Measurements from ENCODE around the gene PBXIP1.

PBXIP1 gene

GRCh38 chr1:154956544-154956941 lies 644 bp upstream of the PBXIP1 start:
- no peak for DNase-seq (ENCODE audit: low spot score)

GRCh38 chr1:154955039-154955717 lies 721 bp downstream of the PBXIP1 start:
- DNase-seq (ENCODE audit: low spot score) = peak; percentile 73

GRCh38 chr1:154954541-154954940 lies 1.4 kb downstream of the PBXIP1 start:
- no peak for DNase-seq (ENCODE audit: low spot score)

- DNase-seq (ENCODE audit: low spot score) = no peak
Observed at GRCh38 chr1:154953611-154954038, 2.3 kb downstream of the PBXIP1 start.

GRCh38 chr1:154952664-154953063 lies 3.2 kb downstream of the PBXIP1 start:
- no peak for DNase-seq (ENCODE audit: low spot score)

- DNase-seq (ENCODE audit: low spot score) = no peak
Observed at GRCh38 chr1:154951901-154952657, 3.8 kb downstream of the PBXIP1 start.

GRCh38 chr1:154948079-154948478 lies 7.8 kb downstream of the PBXIP1 start:
- DNase-seq (ENCODE audit: low spot score) = no peak

- DNase-seq (ENCODE audit: low spot score) = no peak
Observed at GRCh38 chr1:154945962-154946850, 9.7 kb downstream of the PBXIP1 start.

- DNase-seq (ENCODE audit: low spot score) = no peak
Observed at GRCh38 chr1:154945160-154945961, 10.5 kb downstream of the PBXIP1 start.

- no peak for DNase-seq (ENCODE audit: low spot score)
Observed at GRCh38 chr1:154944401-154945159, 11.3 kb downstream of the PBXIP1 start.

GRCh38 chr1:154943649-154944400 lies 12.1 kb downstream of the PBXIP1 start:
- no peak for DNase-seq (ENCODE audit: low spot score)

GRCh38 chr1:154941333-154942013 lies 14.4 kb downstream of the PBXIP1 start:
- DNase-seq (ENCODE audit: low spot score) = peak; percentile 86

GRCh38 chr1:154940651-154941194 lies 15.2 kb downstream of the PBXIP1 start:
- no peak for DNase-seq (ENCODE audit: low spot score)

GRCh38 chr1:154940213-154940560 lies 15.7 kb downstream of the PBXIP1 start:
- no peak for DNase-seq (ENCODE audit: low spot score)

GRCh38 chr1:154938604-154939399 lies 17.1 kb downstream of the PBXIP1 start:
- no peak for DNase-seq (ENCODE audit: low spot score)

- DNase-seq (ENCODE audit: low spot score) = no peak
Observed at GRCh38 chr1:154937988-154938386, 17.9 kb downstream of the PBXIP1 start.

GRCh38 chr1:154937085-154937987 lies 18.6 kb downstream of the PBXIP1 start:
- no peak for DNase-seq (ENCODE audit: low spot score)
